GM12875 (cell line): ENCODE results near the gene NR3C2.

Experiments used
- H3K4me3 ChIP-seq: one replicate; pipeline ENCODE4 v1.5.1; 2011; ENCODE audit warnings: low read depth, low read length, control low read depth
- TF ChIP-seq, protein P1 (sequence below): IDR thresholded peaks from 2 replicates; pipeline ENCODE4 v1.5.1; 2011; ENCODE audit warnings: low read depth, mild to moderate bottlenecking, control low read depth, inconsistent platforms, low read length, moderate library complexity, borderline replicate concordance; ENCODE audit not compliant: insufficient read depth

Gene NR3C2

GRCh38 chr4:148452970-148453369 lies 10.8 kb upstream of the NR3C2 start:
- no peak overlapping the region for H3K4me3 ChIP-seq
- TF ChIP-seq, protein P1, sequence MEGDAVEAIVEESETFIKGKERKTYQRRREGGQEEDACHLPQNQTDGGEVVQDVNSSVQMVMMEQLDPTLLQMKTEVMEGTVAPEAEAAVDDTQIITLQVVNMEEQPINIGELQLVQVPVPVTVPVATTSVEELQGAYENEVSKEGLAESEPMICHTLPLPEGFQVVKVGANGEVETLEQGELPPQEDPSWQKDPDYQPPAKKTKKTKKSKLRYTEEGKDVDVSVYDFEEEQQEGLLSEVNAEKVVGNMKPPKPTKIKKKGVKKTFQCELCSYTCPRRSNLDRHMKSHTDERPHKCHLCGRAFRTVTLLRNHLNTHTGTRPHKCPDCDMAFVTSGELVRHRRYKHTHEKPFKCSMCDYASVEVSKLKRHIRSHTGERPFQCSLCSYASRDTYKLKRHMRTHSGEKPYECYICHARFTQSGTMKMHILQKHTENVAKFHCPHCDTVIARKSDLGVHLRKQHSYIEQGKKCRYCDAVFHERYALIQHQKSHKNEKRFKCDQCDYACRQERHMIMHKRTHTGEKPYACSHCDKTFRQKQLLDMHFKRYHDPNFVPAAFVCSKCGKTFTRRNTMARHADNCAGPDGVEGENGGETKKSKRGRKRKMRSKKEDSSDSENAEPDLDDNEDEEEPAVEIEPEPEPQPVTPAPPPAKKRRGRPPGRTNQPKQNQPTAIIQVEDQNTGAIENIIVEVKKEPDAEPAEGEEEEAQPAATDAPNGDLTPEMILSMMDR: no peak

DNA sequence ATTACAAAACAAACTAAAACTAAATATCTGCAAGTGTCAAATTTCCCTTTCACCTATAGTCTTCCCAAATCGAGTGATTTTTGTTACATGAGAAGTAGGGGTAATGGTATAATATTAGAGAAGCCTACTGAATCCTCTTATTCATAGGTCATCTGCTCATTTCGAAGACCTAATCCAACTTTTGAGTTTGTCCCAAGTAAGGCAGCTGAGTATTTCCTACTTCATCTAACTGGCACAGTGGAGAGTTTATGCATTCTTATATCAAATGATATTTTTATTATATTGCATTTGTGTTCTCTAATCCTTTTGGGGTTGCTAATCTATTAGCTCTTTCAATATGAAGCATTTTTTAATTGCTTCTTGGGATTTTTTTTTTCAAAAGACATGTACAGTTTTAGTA lies 7.7 kb upstream of the NR3C2 start:
- TF ChIP-seq, protein P1: no peak
- no peak overlapping the region for H3K4me3 ChIP-seq

GRCh38 chr4:148448141-148448540 lies 5.9 kb upstream of the NR3C2 start:
- TF ChIP-seq, protein P1: no peak
- H3K4me3 ChIP-seq: no peak overlapping the region

DNA sequence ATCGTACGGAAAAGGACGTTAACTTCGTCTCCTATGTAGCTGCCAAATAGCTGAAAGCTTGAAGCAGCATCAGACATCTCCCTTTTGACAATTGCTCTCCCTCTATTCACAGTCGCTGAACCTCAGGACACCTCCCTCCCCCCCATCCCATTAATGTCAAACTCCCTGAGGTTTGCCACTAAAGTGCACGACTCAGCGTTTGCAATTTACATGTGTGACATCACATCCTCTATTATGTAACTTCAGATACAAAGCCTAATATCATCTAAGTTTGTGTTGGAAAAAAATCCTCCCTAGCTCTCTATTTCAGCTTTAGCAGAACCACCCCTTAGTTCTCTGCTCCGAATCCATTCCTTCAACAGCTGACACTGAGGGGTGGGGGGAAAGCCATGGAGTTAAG lies 5.5 kb upstream of the NR3C2 start:
- TF ChIP-seq, protein P1: no peak
- no peak overlapping the region for H3K4me3 ChIP-seq

GRCh38 chr4:148445860-148446330 lies 3.7 kb upstream of the NR3C2 start:
- peak overlapping the region; percentile 14 for H3K4me3 ChIP-seq
- TF ChIP-seq, protein P1: no peak

DNA sequence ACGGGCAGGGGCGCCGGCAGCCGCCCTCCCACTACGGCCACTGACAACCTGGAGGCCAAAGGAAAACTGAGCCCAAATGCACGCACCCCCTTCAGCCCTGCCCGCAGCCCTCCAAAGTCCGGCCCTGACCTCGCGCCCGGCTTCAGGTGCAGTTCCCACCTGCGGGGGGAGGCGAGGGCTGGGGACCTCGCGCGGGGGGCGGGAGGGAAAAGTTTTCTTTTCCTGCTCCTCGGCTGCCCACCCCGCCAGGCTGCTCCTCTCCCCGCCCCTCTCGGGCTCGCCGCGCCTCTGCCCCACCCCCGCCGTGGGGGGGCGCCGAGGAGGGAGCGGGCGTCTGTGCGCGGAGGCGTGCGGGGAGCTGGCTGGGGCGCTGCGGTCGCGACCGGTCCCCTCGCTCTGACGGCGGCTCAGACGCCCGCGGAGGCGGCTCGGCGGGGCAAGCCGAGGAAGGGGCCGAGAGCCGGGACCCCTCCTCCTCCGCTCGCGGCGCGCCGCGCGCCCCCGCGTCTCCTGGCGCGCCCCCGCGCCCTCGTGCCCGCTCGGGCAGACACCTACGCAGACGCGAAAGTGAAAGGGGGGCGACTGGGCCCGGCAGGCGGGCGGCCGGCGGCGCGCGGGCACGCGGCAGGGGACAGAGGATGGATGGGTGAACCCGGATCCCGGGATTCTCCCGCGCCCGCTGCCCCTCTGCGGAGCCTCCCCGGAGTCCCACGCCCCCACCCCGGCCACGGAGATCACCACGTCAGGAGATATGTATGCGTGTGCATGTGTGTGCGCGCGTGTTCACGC lies 3.1 kb upstream of the NR3C2 start:
- TF ChIP-seq, protein P1: no peak
- peak overlapping the region; percentile 29 for H3K4me3 ChIP-seq
